KOPT-K1 (cell line): ENCODE data around the gene IGFBP5.

ENCODE experiments used
- H3K27ac ChIP-seq: fragments of 200-600 bp; sonication (generic); 2 replicates; pipeline ENCODE4 v1.5.1; 2016; ENCODE audit warnings: antibody characterized with exemption, mild to moderate bottlenecking, low read depth, low read length; ENCODE audit not compliant: poor library complexity, severe bottlenecking
- H3K36me3 ChIP-seq: fragments of 200-600 bp; sonication (generic); 2 replicates; pipeline ENCODE4 v1.5.1; 2017; ENCODE audit warnings: antibody characterized with exemption, mild to moderate bottlenecking, low read length, moderate library complexity; ENCODE audit not compliant: insufficient read depth
- H3K9me3 ChIP-seq: fragments of 200-600 bp; sonication (generic); 2 replicates; pipeline ENCODE4 v1.5.1; 2017; ENCODE audit warnings: antibody characterized with exemption, low read length, mild to moderate bottlenecking; ENCODE audit not compliant: insufficient read depth, poor library complexity, severe bottlenecking

IGFBP5 gene

DNA sequence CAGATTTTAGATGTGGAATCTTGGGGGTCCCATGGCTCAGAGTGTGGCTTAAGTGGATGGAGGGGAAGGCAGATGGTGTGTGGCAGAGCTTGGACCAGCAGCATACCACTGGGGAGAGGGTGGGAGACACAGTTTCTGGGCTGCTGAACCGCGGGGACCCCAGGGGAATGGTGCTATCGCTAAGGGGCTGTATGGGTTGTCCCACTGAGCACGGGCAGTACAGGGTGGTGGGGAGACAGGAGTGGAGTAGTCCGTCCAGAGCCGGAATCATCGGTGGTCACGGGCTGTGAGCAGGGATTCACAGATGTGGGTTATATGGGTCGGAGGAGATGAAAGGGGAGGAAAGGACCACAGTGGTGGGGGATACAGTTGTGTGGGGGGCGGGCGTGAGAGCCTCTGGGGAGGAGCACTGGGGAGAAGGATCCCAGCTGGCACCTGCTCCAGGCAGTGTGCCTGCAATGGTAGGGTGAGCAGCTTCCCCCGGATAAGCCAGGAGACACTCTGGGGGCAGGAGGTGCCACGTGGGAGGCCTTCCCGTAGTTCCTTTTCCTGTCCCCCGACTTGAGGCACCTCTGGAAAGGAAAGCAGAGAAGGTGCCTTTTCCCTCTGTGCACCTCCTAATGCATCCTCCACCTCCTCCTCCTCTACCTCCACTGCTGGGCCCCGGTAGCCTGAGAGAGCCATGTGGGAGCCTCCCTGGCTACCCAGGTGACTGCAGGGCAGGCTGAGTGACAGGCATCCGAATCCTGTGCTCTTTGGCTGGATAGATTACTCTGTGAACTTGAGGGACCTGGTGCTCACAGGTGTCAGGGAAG is 24.9 kb downstream of the IGFBP5 start:
- H3K9me3 ChIP-seq, result no peaks in the 10 kb centered on the region
- no peak overlapping the region for H3K27ac ChIP-seq
- H3K36me3 ChIP-seq, result peaks cover 11% of the 10 kb centered on the region; the same call in 1 of the 2 replicates

DNA sequence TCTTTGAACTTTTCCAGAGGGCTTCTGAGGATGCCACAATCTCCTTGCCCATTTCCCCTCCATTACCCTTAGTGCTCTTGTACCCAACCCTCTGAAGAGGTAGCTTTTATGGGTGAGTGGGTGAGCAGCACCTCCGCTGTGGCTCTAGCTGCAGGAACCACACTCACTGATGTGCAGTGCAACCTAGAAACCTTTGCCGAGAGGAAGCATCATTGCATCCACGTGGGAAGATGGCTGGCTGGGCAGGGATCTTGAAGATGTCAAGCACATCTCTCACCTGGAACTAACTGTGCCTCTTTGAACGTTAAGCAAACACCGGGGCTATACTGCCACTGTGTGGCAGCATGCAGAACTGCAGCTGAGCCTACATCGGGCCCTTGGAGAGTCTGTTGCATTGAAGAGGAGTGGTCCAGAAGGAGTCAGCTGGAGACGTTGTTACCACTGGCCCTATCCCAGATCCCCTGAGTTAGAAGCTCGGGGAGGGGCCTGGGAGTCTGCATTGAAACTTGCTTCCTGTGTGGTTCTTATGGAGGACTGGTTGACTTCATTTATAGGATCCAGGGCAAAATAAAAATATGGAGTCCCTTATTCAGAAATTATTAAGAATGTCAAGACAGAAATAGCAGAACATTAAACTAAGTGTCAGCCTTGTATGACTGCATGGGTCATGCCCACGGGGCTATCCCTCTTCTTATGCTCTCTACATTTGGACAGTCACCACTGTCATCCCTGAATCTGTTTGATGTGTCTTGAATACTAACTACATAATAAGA is 28.7 kb downstream of the IGFBP5 start:
- Histone ChIP-seq H3K9me3 (no peaks in the 10 kb centered on the region), H3K36me3 (peaks cover 49% of the 10 kb centered on the region), H3K27ac (no peak overlapping the region)

DNA sequence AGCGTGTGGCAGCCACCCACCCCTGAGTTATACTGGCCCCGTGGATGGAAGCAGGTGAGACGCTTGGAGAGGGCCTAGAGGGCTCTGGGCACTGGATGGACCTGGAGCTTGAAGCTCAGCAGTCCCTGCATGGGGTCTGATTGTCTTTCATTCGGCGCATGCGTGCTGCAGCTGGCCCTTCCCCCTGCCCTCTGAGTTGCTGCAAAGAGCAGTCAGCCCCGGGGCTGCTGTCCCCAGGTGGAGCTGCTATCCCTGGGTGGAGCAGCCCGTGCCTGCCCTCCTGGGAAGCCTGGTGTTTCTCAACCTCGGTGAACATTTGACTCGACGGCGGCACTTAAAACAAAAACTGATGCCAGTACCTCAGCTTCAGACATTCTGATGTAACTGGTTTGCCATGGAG is 29.6 kb downstream of the IGFBP5 start:
- H3K27ac ChIP-seq, result no peak overlapping the region

DNA sequence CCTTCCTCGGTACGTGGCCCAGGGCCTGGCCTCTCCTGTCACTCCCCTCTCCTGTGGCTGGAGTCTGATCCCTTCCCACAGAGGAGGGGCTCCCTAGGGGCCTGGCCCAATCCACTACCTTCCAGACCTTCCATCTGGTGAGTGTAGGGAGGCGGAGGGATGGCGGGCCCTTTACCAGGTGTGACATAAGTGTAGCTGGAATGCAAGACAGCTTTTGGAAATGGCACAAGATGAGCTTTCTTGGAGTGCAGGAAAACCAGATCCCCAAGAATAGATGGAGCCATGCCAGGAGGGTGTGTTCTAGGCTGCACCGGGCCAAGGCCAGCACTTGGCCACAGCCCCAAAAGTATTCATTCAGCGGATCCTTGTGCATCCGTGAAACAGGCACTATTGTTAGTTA is 30.1 kb downstream of the IGFBP5 start:
- no peak overlapping the region for H3K27ac ChIP-seq
- no peaks in the 10 kb centered on the region for H3K9me3 ChIP-seq
- peaks cover 63% of the 10 kb centered on the region for H3K36me3 ChIP-seq

More for the DNA sequence above, 29.6 kb downstream of the IGFBP5 start:
- Histone ChIP-seq H3K36me3 (peaks cover 58% of the 10 kb centered on the region), H3K9me3 (no peaks in the 10 kb centered on the region)

DNA sequence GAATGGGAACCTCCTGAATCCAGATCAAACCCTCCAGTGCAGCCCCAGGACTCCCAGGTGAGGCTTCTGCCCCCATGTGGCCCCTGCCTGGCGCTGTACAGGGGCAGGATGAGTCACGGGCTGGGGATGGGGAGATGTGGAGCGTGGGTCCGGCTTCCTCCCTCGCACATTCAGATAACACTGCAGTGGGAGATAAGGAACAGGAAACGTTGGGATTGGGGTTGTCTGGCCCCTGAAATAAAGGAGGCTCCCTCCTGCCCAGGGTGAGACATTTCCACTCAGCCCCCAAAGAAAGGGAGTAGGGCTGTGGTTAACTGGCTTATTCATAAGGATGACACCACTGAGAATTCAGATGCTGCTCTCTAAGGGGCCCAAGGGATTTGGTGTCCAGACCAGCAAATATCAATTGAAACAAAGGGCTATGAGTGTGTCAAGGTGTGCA is 30.7 kb downstream of the IGFBP5 start:
- no peak overlapping the region for H3K27ac ChIP-seq
- no peaks in the 10 kb centered on the region for H3K9me3 ChIP-seq
- peaks cover 70% of the 10 kb centered on the region for H3K36me3 ChIP-seq

DNA sequence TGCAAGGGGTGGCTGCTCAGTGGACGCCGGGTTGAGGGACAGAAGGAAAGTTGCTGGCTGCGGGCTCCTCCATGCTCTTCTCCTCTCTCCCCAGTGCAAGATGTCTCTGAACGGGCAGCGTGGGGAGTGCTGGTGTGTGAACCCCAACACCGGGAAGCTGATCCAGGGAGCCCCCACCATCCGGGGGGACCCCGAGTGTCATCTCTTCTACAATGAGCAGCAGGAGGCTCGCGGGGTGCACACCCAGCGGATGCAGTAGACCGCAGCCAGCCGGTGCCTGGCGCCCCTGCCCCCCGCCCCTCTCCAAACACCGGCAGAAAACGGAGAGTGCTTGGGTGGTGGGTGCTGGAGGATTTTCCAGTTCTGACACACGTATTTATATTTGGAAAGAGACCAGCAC is 31.5 kb downstream of the IGFBP5 start:
- no peaks in the 10 kb centered on the region for H3K9me3 ChIP-seq
- H3K36me3 ChIP-seq, result peaks cover 77% of the 10 kb centered on the region
- H3K27ac ChIP-seq, result no peak overlapping the region

DNA sequence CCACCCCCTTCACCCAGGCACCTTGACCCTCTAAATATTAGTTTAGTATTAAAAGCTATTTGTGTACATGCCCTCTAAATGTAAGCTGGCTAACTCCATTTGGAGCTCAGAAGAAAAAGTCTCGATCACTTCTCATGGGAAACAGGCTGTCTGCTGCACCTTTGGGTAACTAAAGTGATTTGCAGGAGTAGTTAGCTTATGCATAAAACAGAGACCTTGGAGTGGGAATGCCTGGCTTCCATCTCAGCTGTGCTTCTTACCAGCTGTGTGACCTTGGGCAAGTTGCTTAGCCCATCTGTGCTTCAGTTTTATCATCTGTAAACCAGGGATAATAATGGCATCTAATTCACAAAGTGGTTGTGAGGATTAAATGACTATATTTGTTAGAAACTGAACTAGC is 32.2 kb downstream of the IGFBP5 start:
- H3K27ac ChIP-seq, result no peak overlapping the region
- no peaks in the 10 kb centered on the region for H3K9me3 ChIP-seq
- peaks cover 83% of the 10 kb centered on the region for H3K36me3 ChIP-seq

DNA sequence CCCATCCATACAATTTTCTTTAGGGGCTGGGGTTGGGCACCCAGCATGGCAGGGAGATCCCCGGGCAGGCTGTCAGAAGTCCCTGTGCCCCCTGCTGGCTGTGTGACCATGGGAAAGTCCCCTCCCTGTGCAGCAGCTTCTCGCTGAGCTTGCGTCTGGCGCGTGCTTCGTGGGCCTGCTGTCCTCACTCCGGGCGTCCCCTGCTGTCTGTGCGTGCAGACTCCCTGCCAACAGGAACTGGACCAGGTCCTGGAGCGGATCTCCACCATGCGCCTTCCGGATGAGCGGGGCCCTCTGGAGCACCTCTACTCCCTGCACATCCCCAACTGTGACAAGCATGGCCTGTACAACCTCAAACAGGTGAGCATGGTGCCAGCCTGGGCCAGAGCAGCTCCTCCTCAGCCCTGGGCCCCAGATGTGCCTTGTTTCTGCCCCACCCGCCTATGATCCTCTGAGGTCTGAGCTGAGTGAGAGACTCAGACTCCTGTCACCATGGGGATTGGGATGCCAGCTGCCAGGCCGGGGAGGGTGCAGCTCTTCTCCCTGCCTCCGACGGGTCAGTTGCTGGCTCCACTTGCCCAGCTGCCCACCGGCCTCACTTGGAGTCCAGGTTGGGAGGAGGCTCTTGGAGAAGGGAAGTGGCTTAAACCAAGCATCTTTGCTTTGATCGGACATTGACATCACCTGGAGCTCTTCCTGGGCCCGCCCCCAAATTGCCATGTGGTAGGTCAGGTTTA is 33.5 kb downstream of the IGFBP5 start:
- Histone ChIP-seq H3K9me3 (no peaks in the 10 kb centered on the region), H3K36me3 (peaks cover 96% of the 10 kb centered on the region), H3K27ac (no peak overlapping the region)

DNA sequence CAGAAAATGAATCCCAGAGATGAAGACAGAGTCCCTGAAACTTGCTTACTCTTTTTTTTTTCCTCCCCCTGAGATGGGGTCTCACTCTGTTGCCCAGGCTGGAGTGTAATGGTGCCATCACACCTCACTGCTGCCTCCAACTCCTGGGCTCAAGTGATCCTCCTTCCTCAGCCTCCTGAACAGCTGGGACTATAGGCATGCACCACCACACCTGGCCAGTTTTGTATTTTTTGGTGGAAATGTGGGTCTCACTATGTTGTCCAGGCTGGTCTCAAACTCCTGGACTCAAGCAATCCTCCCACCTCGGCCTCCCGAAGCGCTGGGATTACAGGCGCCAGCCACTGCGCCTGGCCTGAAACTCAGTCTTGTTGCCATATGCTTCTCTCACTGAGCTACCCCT is 34.3 kb downstream of the IGFBP5 start:
- Histone ChIP-seq H3K27ac (no peak overlapping the region), H3K9me3 (no peaks in the 10 kb centered on the region), H3K36me3 (peaks cover 98% of the 10 kb centered on the region)

DNA sequence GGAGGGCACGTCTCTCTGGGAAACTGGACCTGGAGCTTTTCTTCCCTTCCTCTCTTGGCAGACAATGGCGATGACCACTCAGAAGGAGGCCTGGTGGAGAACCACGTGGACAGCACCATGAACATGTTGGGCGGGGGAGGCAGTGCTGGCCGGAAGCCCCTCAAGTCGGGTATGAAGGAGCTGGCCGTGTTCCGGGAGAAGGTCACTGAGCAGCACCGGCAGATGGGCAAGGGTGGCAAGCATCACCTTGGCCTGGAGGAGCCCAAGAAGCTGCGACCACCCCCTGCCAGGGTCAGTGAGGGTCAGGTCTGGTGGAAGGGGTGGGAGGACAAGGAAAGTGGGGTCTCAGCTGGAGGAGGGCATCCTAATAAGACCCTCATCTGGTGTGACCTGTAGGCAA is 34.9 kb downstream of the IGFBP5 start:
- Histone ChIP-seq H3K27ac (no peak overlapping the region), H3K36me3 (peaks cover 96% of the 10 kb centered on the region), H3K9me3 (no peaks in the 10 kb centered on the region)

DNA sequence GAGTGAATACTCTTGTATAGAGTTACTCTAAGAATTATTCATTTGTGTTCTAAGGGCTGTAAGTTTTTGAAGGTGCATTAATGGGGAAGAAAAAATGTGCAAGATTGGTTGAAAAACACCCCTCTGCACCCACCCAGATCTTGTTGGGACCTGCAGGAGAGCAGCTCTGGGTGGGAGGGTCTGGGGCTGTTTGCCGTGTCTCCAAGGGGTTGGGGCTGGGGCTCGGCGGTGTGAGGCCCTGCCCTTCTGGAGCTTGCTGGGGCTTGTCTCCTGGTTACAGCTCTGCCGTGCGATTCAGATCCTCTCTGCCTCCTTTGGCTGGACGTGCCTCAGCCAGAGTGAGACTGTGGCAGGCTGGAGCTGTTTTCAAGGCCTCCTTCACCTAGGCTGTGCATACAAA is 36.1 kb downstream of the IGFBP5 start:
- no peaks in the 10 kb centered on the region for H3K9me3 ChIP-seq
- H3K36me3 ChIP-seq, result peaks cover 96% of the 10 kb centered on the region
- H3K27ac ChIP-seq, result no peak overlapping the region

DNA sequence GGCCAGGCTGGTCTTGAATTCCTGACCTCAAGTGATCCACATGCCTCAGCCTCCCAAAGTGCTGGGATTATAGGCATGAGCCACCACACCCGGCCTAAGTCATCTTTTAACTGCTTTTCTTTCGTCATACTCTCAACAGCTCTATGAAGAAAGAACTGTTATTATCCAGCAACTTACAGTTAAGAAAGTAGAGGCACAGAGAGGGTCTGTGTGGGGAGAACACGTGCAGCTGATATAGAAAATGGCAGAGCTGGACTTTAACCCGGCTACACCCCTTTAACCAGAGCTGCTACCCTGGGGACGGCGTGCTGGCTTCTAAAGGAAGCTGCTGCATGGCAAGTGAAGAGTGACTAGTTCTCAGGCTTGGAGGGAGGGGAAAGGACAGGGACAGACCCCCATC is 36.6 kb downstream of the IGFBP5 start:
- H3K27ac ChIP-seq, result no peak overlapping the region
- H3K36me3 ChIP-seq, result peaks cover 95% of the 10 kb centered on the region
- H3K9me3 ChIP-seq, result no peaks in the 10 kb centered on the region

DNA sequence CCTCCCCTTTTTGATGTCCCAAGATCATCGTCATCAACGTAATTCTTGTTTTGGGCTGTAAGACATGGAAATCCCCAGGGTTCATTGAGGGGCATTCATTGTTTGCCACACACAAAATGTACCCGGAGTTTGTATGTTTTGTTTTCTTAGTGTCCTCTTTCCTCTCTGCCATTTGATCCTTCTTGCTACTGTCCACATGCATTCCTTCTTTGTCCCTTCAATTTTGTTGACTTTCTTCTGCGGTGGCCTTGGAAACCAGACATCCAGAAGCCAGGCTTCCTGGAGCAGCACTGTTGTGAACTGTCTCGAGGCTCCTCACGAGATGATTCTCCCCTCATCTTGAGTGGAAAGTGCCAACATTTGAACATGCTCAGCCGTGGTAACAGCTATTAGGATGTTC is 37.4 kb downstream of the IGFBP5 start:
- Histone ChIP-seq H3K9me3 (no peaks in the 10 kb centered on the region), H3K36me3 (peaks cover 94% of the 10 kb centered on the region), H3K27ac (no peak overlapping the region)

DNA sequence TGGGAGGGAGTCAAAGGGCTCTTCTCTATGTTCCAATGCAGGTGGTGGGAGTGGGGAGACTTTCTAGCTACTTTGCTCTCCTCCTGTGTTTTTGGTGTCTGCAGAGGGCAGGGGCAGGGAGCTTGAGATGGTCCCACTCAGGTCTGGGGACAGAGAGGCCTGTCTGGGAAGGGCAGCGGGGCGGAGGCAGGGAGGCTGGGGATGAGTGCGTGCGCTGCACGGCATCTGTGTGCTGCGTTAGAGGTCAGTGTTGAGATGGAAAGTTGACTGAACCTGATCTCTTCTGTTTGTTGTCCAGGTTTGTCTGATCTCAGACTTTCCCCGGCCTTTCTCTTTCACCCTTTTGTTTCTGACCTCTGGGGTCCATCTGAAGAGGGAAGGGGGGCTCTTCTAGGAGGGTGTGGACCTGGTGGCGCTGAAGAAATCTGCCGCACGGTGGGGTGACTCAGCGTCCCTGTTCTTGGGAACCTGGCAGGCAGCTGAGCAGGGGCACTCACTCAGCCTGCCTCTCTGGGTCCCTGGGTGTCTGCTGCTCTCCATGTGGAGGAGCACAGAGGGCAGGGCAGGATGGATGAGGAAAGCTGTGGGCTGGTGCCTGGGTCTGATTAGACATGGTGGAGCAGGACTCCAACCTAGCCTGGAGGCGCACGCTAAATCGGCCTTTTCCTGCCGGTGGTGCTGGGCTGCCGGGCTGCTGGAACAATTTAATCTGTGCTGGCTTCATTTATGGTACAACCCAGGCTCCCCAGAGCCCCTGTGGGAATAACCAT is 38.1 kb downstream of the IGFBP5 start:
- Histone ChIP-seq H3K9me3 (no peaks in the 10 kb centered on the region), H3K27ac (no peak overlapping the region), H3K36me3 (peaks cover 94% of the 10 kb centered on the region)
